ENCODE measurements around the gene RBM3. TPM values are rescaled to one million over a fixed set of nuclear protein-coding genes. Genes with fewer than 3 reads are reported as not detected.

The RBM3 gene
- total RNA-seq, 1 experiment from 2014 or later = 354 TPM

GRCh38 chrX:48558271-48558670, 16.0 kb upstream of the RBM3 start:
- BruUV-seq (replicated peaks) = no TSS peak
- Mint-ChIP-seq H3K9me3 (ENCODE audit: unreplicated experiment) (no peaks in the 10 kb centered on the region), H3K27ac (ENCODE audit: low read depth, unreplicated experiment) (no peak overlapping the region), H3K4me1 (ENCODE audit: insufficient read depth, unreplicated experiment) (no peaks in the 10 kb centered on the region), H3K27me3 (ENCODE audit: insufficient read depth, unreplicated experiment) (no peaks in the 10 kb centered on the region), H3K4me3 (ENCODE audit: unreplicated experiment) (no peak overlapping the region), H3K36me3 (ENCODE audit: insufficient read depth, unreplicated experiment) (peaks cover 37% of the 10 kb centered on the region)
- TF ChIP-seq CTCF (IDR thresholded peaks at IDR 0.05; ENCODE audit: unreplicated experiment) = no peak
- ChIA-PET CTCF (interaction anchor here (0.7 kb wide), 1 partner anchor 104 kb away, joined by 3 read pairs; no protein-coding TSS in a partner anchor), POLR2A (interaction anchor here (0.6 to 2.0 kb wide), 6 partner anchors 16 to 1197 kb away, joined by 4 to 11 read pairs (median 5); partner anchors contain the start of genes RBM3 and TBC1D25)
- peak; percentile 72 for DNase-seq (ENCODE audit: unreplicated experiment)
- intact Hi-C loops (cut with micrococcal nuclease) = no loop called here

DNA sequence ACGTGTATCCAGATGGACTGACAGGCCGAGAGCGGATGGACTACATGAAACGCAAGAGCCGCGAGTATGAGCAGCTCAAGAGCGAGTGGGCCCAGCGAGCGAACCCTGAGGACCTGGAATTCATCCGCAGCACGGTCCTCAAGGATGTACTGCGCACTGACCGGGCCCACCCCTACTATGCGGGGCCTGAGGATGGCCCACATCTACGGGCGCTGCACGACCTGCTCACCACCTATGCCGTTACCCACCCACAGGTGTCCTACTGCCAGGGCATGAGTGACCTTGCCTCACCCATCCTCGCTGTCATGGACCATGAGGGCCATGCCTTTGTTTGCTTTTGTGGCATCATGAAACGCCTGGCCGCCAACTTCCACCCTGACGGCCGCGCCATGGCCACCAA, 14.6 kb upstream of the RBM3 start:
- Mint-ChIP-seq H3K27me3 (ENCODE audit: insufficient read depth, unreplicated experiment) (no peaks in the 10 kb centered on the region), H3K9me3 (ENCODE audit: unreplicated experiment) (no peaks in the 10 kb centered on the region), H3K4me1 (ENCODE audit: insufficient read depth, unreplicated experiment) (no peaks in the 10 kb centered on the region), H3K4me3 (ENCODE audit: unreplicated experiment) (no peak overlapping the region), H3K36me3 (ENCODE audit: insufficient read depth, unreplicated experiment) (peaks cover 41% of the 10 kb centered on the region), H3K27ac (ENCODE audit: low read depth, unreplicated experiment) (no peak overlapping the region)
- intact Hi-C loops (cut with micrococcal nuclease) = no loop called here
- ChIA-PET CTCF (interaction anchor here (0.6 to 0.9 kb wide), 2 partner anchors 29 to 78 kb away, joined by 3 read pairs; no protein-coding TSS in a partner anchor), POLR2A (no interaction called here)
- no TSS peak for BruUV-seq (replicated peaks)
- no peak for TF ChIP-seq CTCF (IDR thresholded peaks at IDR 0.05; ENCODE audit: unreplicated experiment)
- no peak for DNase-seq (ENCODE audit: unreplicated experiment)

- no peak for DNase-seq (ENCODE audit: unreplicated experiment)
- Mint-ChIP-seq H3K27ac (ENCODE audit: low read depth, unreplicated experiment) (no peak overlapping the region), H3K36me3 (ENCODE audit: insufficient read depth, unreplicated experiment) (peaks cover 41% of the 10 kb centered on the region), H3K4me1 (ENCODE audit: insufficient read depth, unreplicated experiment) (no peaks in the 10 kb centered on the region), H3K9me3 (ENCODE audit: unreplicated experiment) (no peaks in the 10 kb centered on the region), H3K27me3 (ENCODE audit: insufficient read depth, unreplicated experiment) (no peaks in the 10 kb centered on the region), H3K4me3 (ENCODE audit: unreplicated experiment) (no peak overlapping the region)
- intact Hi-C loops (cut with micrococcal nuclease) = no loop called here
- BruUV-seq (replicated peaks) = no TSS peak
- TF ChIP-seq CTCF (IDR thresholded peaks at IDR 0.05; ENCODE audit: unreplicated experiment) = no peak
- POLR2A ChIA-PET = no interaction called here
- CTCF ChIA-PET = interaction anchor here (0.9 kb wide), 1 partner anchor 29 kb away, joined by 3 read pairs; no protein-coding TSS in a partner anchor
Measured at GRCh38 chrX:48560056-48560455, 14.2 kb upstream of the RBM3 start.

GRCh38 chrX:48560681-48561080, 13.6 kb upstream of the RBM3 start:
- Mint-ChIP-seq H3K27me3 (ENCODE audit: insufficient read depth, unreplicated experiment) (no peaks in the 10 kb centered on the region), H3K4me1 (ENCODE audit: insufficient read depth, unreplicated experiment) (no peaks in the 10 kb centered on the region), H3K4me3 (ENCODE audit: unreplicated experiment) (no peak overlapping the region), H3K27ac (ENCODE audit: low read depth, unreplicated experiment) (no peak overlapping the region), H3K36me3 (ENCODE audit: insufficient read depth, unreplicated experiment) (peaks cover 35% of the 10 kb centered on the region), H3K9me3 (ENCODE audit: unreplicated experiment) (no peaks in the 10 kb centered on the region)
- ChIA-PET CTCF (interaction anchor here (0.5 kb wide), 1 partner anchor 87 kb away, joined by 6 read pairs; no protein-coding TSS in a partner anchor), POLR2A (interaction anchor here (0.7 kb wide), 1 partner anchor 234 kb away, joined by 3 read pairs; no protein-coding TSS in a partner anchor)
- intact Hi-C loops (cut with micrococcal nuclease) = no loop called here
- BruUV-seq (replicated peaks) = no TSS peak
- DNase-seq (ENCODE audit: unreplicated experiment) = no peak
- no peak for TF ChIP-seq CTCF (IDR thresholded peaks at IDR 0.05; ENCODE audit: unreplicated experiment)
